CD4-positive, alpha-beta T cell treated with Interleukin-1 beta for 1 hour (primary cell): Measurements from ENCODE around the gene TRIM15.
"Not testable (repeated sequence)": the region's sequence is repeated elsewhere in the genome, so short reads cannot be mapped to it uniquely, and the experiment has no call there.

Experiments used
- DNase-seq, 2 donors: peaks; one replicate each; pipeline ENCODE4 v3.0.0-alpha.2; 2020 to 2022

The TRIM15 gene

GRCh38 chr6:30163918-30164654, 740 bp downstream of the TRIM15 start:
- DNase-seq: no peak

GRCh38 chr6:30164714-30165113, 1.4 kb downstream of the TRIM15 start:
- no peak for DNase-seq

- DNase-seq: not testable (repeated sequence)
Observed at GRCh38 chr6:30165238-30165637, 1.9 kb downstream of the TRIM15 start.

GRCh38 chr6:30167101-30167500, 3.8 kb downstream of the TRIM15 start:
- peak in 1 of 2 donors; percentile 8 for DNase-seq

GRCh38 chr6:30168741-30169140, 5.4 kb downstream of the TRIM15 start:
- DNase-seq: no peak

- DNase-seq: peak in 1 of 2 donors; percentile 46
Observed at GRCh38 chr6:30169658-30170614, 6.6 kb downstream of the TRIM15 start.

GRCh38 chr6:30171677-30172471, 8.5 kb downstream of the TRIM15 start:
- DNase-seq: no peak

- DNase-seq: no peak
Observed at GRCh38 chr6:30172681-30173080, 9.3 kb downstream of the TRIM15 start.

- DNase-seq: no peak
Observed at GRCh38 chr6:30175765-30176164, 12.4 kb downstream of the TRIM15 start.

GRCh38 chr6:30178837-30179236, 15.5 kb downstream of the TRIM15 start:
- no peak for DNase-seq

GRCh38 chr6:30180145-30180544, 16.8 kb downstream of the TRIM15 start:
- DNase-seq: no peak

GRCh38 chr6:30184417-30185031, 21.2 kb downstream of the TRIM15 start:
- DNase-seq: no peak

- DNase-seq: no peak
Observed at GRCh38 chr6:30185846-30186484, 22.6 kb downstream of the TRIM15 start.

GRCh38 chr6:30188541-30188940, 25.2 kb downstream of the TRIM15 start:
- no peak for DNase-seq

GRCh38 chr6:30192076-30192475, 28.7 kb downstream of the TRIM15 start:
- no peak for DNase-seq

- no peak for DNase-seq
Observed at GRCh38 chr6:30194797-30195690, 31.7 kb downstream of the TRIM15 start.

- no peak for DNase-seq
Observed at GRCh38 chr6:30195951-30196350, 32.6 kb downstream of the TRIM15 start.

- DNase-seq: no peak
Observed at GRCh38 chr6:30196376-30196775, 33.0 kb downstream of the TRIM15 start.

- DNase-seq: no peak
Observed at GRCh38 chr6:30198166-30199084, 35.1 kb downstream of the TRIM15 start.
